WERI-Rb-1 (cell line): ENCODE data around the gene NENF.

Experiments
- DNase-seq: peaks from one replicate; pipeline ENCODE4 v3.0.0-alpha.2; 2020
- H3K27ac ChIP-seq: fragments of 250-450 bp; sonication (Bioruptor Pico); 2 replicates; pipeline ENCODE4 v1.5.1; 2020; ENCODE audit warnings: mild to moderate bottlenecking, moderate library complexity
- H3K27me3 ChIP-seq: fragments of 250-450 bp; sonication (Bioruptor Pico); 2 replicates; pipeline ENCODE4 v1.5.1; 2021; ENCODE audit warnings: mild to moderate bottlenecking, low read depth, moderate library complexity; ENCODE audit not compliant: insufficient read depth, severe bottlenecking
- H3K36me3 ChIP-seq: fragments of 250-450 bp; sonication (Bioruptor Pico); 2 replicates; pipeline ENCODE4 v1.5.1; 2020; ENCODE audit warnings: mild to moderate bottlenecking, moderate library complexity
- H3K4me3 ChIP-seq: 2 replicates; pipeline ENCODE4 v1.5.1; 2011; ENCODE audit warnings: low read depth, mild to moderate bottlenecking, control low read depth, low read length
- H3K9me3 ChIP-seq: fragments of 250-450 bp; sonication (Bioruptor Pico); 2 replicates; pipeline ENCODE4 v1.5.1; 2021; ENCODE audit warnings: mild to moderate bottlenecking, moderate library complexity; ENCODE audit not compliant: severe bottlenecking
- TF ChIP-seq, protein P1 (sequence below): IDR thresholded peaks from 2 replicates; pipeline ENCODE4 v1.5.1; 2011; ENCODE audit warnings: low read depth, mild to moderate bottlenecking, control low read depth, inconsistent platforms, low read length

Gene NENF

DNA sequence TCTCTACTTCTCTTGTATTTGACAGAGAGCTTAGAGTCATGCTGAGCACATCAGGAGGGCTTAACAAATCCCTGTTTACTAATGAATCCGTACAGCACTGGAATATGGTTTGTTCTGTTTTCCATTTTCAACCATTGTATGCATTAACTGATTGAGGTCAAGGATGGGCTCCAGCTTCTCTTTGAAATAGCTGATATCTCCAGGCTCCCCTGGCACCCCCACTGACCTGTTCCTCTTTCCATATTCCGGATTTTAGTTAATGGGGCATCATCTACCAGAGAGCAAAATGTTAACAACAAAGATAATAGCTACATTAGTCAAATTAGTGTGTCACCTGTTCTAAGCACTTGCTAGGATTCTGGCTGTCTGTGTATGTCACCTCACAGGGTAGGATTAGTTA lies 57.6 kb downstream of the NENF start:
- no peaks in the 10 kb centered on the region for H3K9me3 ChIP-seq
- DNase-seq, result no peak
- H3K27me3 ChIP-seq, result no peaks in the 10 kb centered on the region
- no peaks in the 10 kb centered on the region for H3K36me3 ChIP-seq
- TF ChIP-seq, protein P1, sequence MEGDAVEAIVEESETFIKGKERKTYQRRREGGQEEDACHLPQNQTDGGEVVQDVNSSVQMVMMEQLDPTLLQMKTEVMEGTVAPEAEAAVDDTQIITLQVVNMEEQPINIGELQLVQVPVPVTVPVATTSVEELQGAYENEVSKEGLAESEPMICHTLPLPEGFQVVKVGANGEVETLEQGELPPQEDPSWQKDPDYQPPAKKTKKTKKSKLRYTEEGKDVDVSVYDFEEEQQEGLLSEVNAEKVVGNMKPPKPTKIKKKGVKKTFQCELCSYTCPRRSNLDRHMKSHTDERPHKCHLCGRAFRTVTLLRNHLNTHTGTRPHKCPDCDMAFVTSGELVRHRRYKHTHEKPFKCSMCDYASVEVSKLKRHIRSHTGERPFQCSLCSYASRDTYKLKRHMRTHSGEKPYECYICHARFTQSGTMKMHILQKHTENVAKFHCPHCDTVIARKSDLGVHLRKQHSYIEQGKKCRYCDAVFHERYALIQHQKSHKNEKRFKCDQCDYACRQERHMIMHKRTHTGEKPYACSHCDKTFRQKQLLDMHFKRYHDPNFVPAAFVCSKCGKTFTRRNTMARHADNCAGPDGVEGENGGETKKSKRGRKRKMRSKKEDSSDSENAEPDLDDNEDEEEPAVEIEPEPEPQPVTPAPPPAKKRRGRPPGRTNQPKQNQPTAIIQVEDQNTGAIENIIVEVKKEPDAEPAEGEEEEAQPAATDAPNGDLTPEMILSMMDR, result no peak
- H3K27ac ChIP-seq, result peak overlapping the region; percentile 46
- no peak overlapping the region for H3K4me3 ChIP-seq

DNA sequence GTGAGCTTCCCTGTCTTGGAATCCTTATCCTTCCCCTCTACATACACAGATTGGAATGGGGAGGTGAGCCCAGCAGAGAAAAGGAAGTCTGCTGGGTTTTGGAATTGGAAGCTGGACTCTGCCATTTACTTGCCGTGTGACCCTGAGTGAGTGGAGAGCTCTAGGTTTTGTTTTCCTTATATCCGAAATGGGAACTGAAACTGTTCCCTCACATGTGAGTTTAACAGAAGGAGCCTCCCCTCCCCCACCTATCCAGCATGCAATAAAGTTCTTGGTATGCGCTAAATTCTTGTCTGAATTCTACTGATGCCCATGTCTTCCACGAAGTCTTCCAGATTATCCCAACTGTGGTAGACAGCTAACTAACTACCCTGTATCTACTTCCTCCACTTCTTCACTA lies 58.7 kb downstream of the NENF start:
- Histone ChIP-seq H3K27me3 (no peaks in the 10 kb centered on the region), H3K9me3 (no peaks in the 10 kb centered on the region), H3K36me3 (no peaks in the 10 kb centered on the region), H3K27ac (no peak overlapping the region), H3K4me3 (no peak overlapping the region)
- DNase-seq, result no peak
- TF ChIP-seq, protein P1, result no peak
